ENCODE data around the gene NBPF20.
"Not testable (repeated sequence)": the region's sequence is repeated elsewhere in the genome, so short reads cannot be mapped to it uniquely, and the experiment has no call there.

Gene NBPF20

GRCh38 chr1:145429329-145429728, 3.9 kb upstream of the NBPF20 start:
- DNase-seq (ENCODE audit: low spot score): not testable (repeated sequence)

DNA sequence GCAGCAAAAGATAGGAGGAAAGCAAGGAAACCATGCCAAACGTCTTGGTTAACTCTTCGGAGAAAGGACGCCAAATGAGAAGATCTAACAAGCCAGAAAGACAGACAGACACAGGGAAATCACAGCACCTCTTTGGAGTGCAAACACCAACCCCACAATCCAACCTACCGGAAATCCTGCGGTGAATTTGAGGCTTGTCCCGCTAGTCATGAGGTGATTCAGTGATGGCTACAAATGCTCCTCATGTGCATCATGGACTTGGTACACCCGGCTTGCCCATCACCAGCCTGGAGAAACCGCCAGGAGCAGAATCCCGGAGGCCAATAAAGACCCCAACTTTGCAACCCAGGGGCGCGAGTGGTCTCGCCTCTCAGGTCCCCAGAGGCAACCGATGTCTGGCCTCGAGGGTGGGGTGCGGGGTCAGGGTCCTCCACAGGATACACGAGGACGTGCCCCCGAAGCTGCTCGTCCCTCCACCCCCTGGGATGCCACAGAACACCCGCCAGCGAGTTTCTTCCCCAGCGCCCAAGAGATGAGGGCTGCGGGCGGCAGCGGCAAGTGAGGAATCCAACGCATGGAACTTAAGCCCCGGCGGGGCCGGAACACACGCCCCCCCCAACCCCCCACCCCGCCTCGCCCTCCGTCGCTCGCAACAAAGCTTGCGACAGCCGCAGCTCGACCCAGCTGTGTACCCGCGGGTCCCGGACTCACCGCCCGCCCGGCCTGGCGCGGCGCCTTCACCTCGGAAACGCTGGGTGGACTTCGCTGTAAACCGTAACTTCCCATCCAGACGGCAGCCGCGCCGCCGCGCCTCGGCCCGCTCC, 579 bp downstream of the NBPF20 start:
- peak; percentile 58 for DNase-seq (ENCODE audit: low spot score)

DNA sequence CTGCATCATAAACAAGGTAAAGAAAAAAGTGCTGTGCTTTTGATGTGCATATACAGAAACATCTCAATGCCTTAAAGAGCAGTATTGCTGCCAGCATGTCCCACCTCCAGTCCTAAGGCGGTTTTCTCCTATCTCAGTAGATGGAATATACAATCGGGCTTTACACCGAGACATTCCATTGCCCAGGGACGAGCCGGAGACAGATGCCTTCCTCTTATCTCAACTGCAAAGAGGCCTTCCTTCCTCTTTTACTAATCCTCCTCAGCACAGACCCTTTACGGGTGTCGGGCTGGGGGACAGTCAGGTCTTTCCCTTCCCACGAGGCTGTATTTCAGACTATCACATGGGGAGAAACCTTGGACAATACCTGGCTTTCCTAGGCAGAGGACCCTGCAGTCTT, 10.3 kb downstream of the NBPF20 start:
- not testable (repeated sequence) for DNase-seq (ENCODE audit: low spot score)

GRCh38 chr1:145407266-145407665, 18.1 kb downstream of the NBPF20 start:
- DNase-seq (ENCODE audit: low spot score): not testable (repeated sequence)

DNA sequence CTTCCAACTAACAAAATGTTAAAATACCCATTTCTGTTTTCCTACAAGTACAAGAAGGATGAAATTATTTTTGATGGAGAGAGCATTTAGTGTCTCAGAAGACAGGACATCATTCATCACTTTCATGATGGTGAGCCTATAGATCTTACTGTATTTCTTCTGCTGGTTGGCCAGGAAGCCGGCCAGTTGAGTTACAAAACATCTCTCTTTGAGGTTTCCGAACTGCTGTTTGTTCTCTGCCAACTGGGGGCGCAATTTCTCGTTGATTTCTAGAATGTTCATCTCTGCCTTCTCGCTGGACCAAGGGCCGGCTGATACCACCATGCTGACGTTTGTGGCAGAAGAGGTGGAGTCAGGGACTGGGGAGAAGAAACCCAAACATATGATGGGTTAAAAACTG, 20.5 kb downstream of the NBPF20 start:
- DNase-seq (ENCODE audit: low spot score): not testable (repeated sequence)

DNA sequence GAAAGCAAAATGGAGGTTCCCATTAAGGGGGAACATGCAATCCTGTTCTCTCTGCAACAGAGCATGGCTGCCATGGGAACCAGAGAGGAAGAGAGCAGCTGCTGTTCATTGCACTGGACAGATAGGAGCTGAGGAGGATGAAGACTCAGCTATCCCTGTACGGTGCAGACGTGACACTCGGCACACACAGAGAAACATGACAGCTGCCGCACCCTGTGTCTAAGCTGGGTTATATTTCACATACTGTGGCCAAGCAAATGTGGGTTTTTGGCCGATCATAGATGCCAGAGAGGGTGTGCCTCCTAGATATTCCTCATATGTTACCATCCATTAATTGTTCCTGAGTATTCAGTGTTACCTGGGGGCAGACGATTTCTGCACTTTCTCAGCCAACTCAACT, 24.7 kb downstream of the NBPF20 start:
- DNase-seq (ENCODE audit: low spot score): not testable (repeated sequence)

Measured in AG08396 (cell line).